ENCODE measurements around the gene P2RX5. TPM values are rescaled to one million over a fixed set of nuclear protein-coding genes. Genes with fewer than 3 reads are reported as not detected.
"Not testable (repeated sequence)": the region's sequence is repeated elsewhere in the genome, so short reads cannot be mapped to it uniquely, and the experiment has no call there.

The P2RX5 gene
- total and polyA plus RNA-seq, 8 donors, result 1.1 to 37.5 (median 5.9) TPM; not detected in 2

GRCh38 chr17:3730881-3731429, 35.0 kb upstream of the P2RX5 start:
- DNase-seq, result no peak
- no peak for TF ChIP-seq CTCF (IDR thresholded peaks at IDR 0.05)
- TF ChIP-seq POLR2AphosphoS5 (IDR thresholded peaks at IDR 0.05), result no peak
- TF ChIP-seq POLR2A (IDR thresholded peaks at IDR 0.05), result no peak
- TF ChIP-seq EP300 (IDR thresholded peaks at IDR 0.05), result no peak
- 54 to 64% (median 55%) methylated on average over 9 of the region's 9 CpGs for WGBS, 5 donors
- Histone ChIP-seq H3K4me3 (no peak overlapping the region), H3K9me3 (no peaks in the 10 kb centered on the region), H3K4me1 (peaks cover 0 to 3% (median 0%) of the 10 kb centered on the region in 4 donors), H3K36me3 (peaks cover 0 to 8% (median 0%) of the 10 kb centered on the region in 4 donors), H3K27me3 (no peaks in the 10 kb centered on the region), H3K27ac (no peak overlapping the region)
- intact Hi-C loops (cut with DNase I; ENCODE audit: low total_unique reads), result no loop called here

- Histone ChIP-seq H3K9me3 (no peaks in the 10 kb centered on the region), H3K4me3 (no peak overlapping the region), H3K4me1 (peaks cover 0 to 8% (median 0%) of the 10 kb centered on the region in 4 donors), H3K36me3 (peaks cover 0 to 8% (median 0%) of the 10 kb centered on the region in 4 donors), H3K27me3 (no peaks in the 10 kb centered on the region), H3K27ac (no peak overlapping the region)
- no peak for TF ChIP-seq CTCF (IDR thresholded peaks at IDR 0.05)
- no peak for TF ChIP-seq POLR2AphosphoS5 (IDR thresholded peaks at IDR 0.05)
- TF ChIP-seq EP300 (IDR thresholded peaks at IDR 0.05), result no peak
- no peak for TF ChIP-seq POLR2A (IDR thresholded peaks at IDR 0.05)
- 61 to 73% (median 69%) methylated on average over 6 of the region's 6 CpGs for WGBS, 5 donors
- intact Hi-C loops (cut with DNase I; ENCODE audit: low total_unique reads), result no loop called here
- DNase-seq, result peak in 1 of 2 donors; percentile 47
Measured at GRCh38 chr17:3729881-3730280, 33.9 kb upstream of the P2RX5 start.

GRCh38 chr17:3728099-3728498, 32.1 kb upstream of the P2RX5 start:
- H3K36me3 ChIP-seq; H3K27me3 ChIP-seq; H3K9me3 ChIP-seq; H3K4me3 ChIP-seq; intact Hi-C loops (cut with DNase I; ENCODE audit: low total_unique reads); DNase-seq; H3K27ac ChIP-seq: not testable (repeated sequence)
- peaks cover 9 to 16% (median 12%) of the 10 kb centered on the region in 4 donors for H3K4me1 ChIP-seq
- WGBS, 5 donors, result 89 to 100% (median 96%) methylated on average over 3 of the region's 3 CpGs

- Histone ChIP-seq H3K4me1 (peaks cover 9 to 26% (median 22%) of the 10 kb centered on the region in 4 donors), H3K36me3 (peaks cover 0 to 8% (median 0%) of the 10 kb centered on the region in 4 donors), H3K27me3 (no peaks in the 10 kb centered on the region), H3K27ac (no peak overlapping the region), H3K4me3 (no peak overlapping the region), H3K9me3 (no peaks in the 10 kb centered on the region)
- DNase-seq, result no peak
- intact Hi-C loops (cut with DNase I; ENCODE audit: low total_unique reads), result no loop called here
- TF ChIP-seq POLR2AphosphoS5 (IDR thresholded peaks at IDR 0.05), result no peak
- TF ChIP-seq CTCF (IDR thresholded peaks at IDR 0.05), result no peak
- TF ChIP-seq POLR2A (IDR thresholded peaks at IDR 0.05), result no peak
- TF ChIP-seq EP300 (IDR thresholded peaks at IDR 0.05), result no peak
- 36 to 70% (median 51%) methylated on average over 2 of the region's 2 CpGs for WGBS, 5 donors
Measured at GRCh38 chr17:3727041-3727440, 31.1 kb upstream of the P2RX5 start.

GRCh38 chr17:3724378-3725077, 28.6 kb upstream of the P2RX5 start:
- H3K4me3 ChIP-seq, result peak overlapping the region; percentile 74 to 97 (median 88)
- peak overlapping the region in 3 of 5 donors; percentile 83 to 92 (median 91) for H3K27ac ChIP-seq
- intact Hi-C loops (cut with DNase I; ENCODE audit: low total_unique reads), result no loop called here
- H3K4me1 ChIP-seq, result peaks cover 23 to 51% (median 40%) of the 10 kb centered on the region in 4 donors
- H3K9me3 ChIP-seq, result no peaks in the 10 kb centered on the region
- no peak for DNase-seq
- no peaks in the 10 kb centered on the region for H3K27me3 ChIP-seq
- TF ChIP-seq CTCF (IDR thresholded peaks at IDR 0.05), result no peak
- no peak for TF ChIP-seq POLR2AphosphoS5 (IDR thresholded peaks at IDR 0.05)
- TF ChIP-seq EP300 (IDR thresholded peaks at IDR 0.05), result no peak
- TF ChIP-seq POLR2A (IDR thresholded peaks at IDR 0.05), result no peak
- H3K36me3 ChIP-seq, result peaks cover 7 to 26% (median 9%) of the 10 kb centered on the region in 4 donors
- 16 to 27% (median 18%) methylated on average over 19 to 27 of the region's 27 CpGs for WGBS, 5 donors
